Tibial nerve (tissue), 4 donors: Measurements from ENCODE around the gene MPP2. TPM values are rescaled to one million over a fixed set of nuclear protein-coding genes. Genes with fewer than 3 reads are reported as not detected.
"Not testable (repeated sequence)": the region's sequence is repeated elsewhere in the genome, so short reads cannot be mapped to it uniquely, and the experiment has no call there.

Experiments used
- DNase-seq, 2 donors: peaks; one replicate each; pipeline ENCODE4 v3.0.0-alpha.2; 2019; ENCODE audit warnings: low spot score in 2 of 2
- H3K27ac ChIP-seq, 4 donors: fragments of 200-600 bp; sonication (generic) in 3 of 4; one replicate each; pipeline ENCODE4 v1.5.1; 2017 to 2019; ENCODE audit warnings: mild to moderate bottlenecking in 1 of 4
- H3K27me3 ChIP-seq, 2 donors: fragments of 200-600 bp; sonication (generic) in 1 of 2; one replicate each; pipeline versions ENCODE4 v1.5.1 to v1.6.0; 2017 to 2019
- H3K36me3 ChIP-seq, 3 donors: fragments of 200-600 bp; sonication (generic); one replicate each; pipeline ENCODE4 v1.5.1; 2018 to 2019
- H3K4me1 ChIP-seq, 4 donors: fragments of 200-600 bp; sonication (generic) in 3 of 4; one replicate each; pipeline ENCODE4 v1.5.1; 2017 to 2019
- H3K4me3 ChIP-seq, 4 donors: fragments of 200-600 bp; sonication (generic) in 3 of 4; one replicate each; pipeline ENCODE4 v1.5.1; 2017 to 2019; ENCODE audit warnings: mild to moderate bottlenecking in 1 of 4, moderate library complexity in 1 of 4
- H3K9me3 ChIP-seq, 4 donors: fragments of 200-600 bp; sonication (generic) in 3 of 4; one replicate each; pipeline ENCODE4 v1.5.1; 2017 to 2019
- CTCF ChIP-seq, 5 experiments: fragments of 200-600 bp in 3 of 5; fragments of 450-650 bp in 2 of 5; sonication (generic) in 3 of 5; IDR thresholded peaks; one replicate each; pipeline ENCODE4 v1.5.1; 2016 to 2019; ENCODE audit warnings: antibody characterized with exemption in 5 of 5, mild to moderate bottlenecking in 3 of 5, moderate library complexity in 2 of 5
- EP300 ChIP-seq, 2 donors: sonication (generic); formaldehyde crosslinking; IDR thresholded peaks; one replicate each; pipeline ENCODE4 v1.6.1; 2017; ENCODE audit warnings: antibody characterized with exemption in 2 of 2, mild to moderate bottlenecking in 1 of 2
- POLR2A ChIP-seq, 2 donors: fragments of 450-650 bp; IDR thresholded peaks; one replicate each; pipeline ENCODE4 v1.6.1; 2017; ENCODE audit warnings: antibody characterized with exemption in 2 of 2, mild to moderate bottlenecking in 2 of 2, moderate library complexity in 2 of 2
- WGBS, 2 donors: methylation state at CpG; one replicate each; pipeline ENCODE4 v1.1.5; 2018; 5-methylcytosine and 5-hydroxymethylcytosine counted together
- total RNA-seq, 4 donors: library from RNA; depleted of rRNA; stranded (reverse); fragments of >200 nt; gene quantifications; one replicate each; pipeline ENCODE4 v1.1.0, GENCODE V29; 2016

MPP2 gene
- total RNA-seq, 4 donors from 2014 or later, result 4.2 to 22.9 (median 9.3) TPM

GRCh38 chr17:43842975-43843325, 64.4 kb downstream of the MPP2 start:
- Histone ChIP-seq H3K36me3 (no peaks in the 10 kb centered on the region), H3K4me1 (peaks cover 0 to 34% (median 0%) of the 10 kb centered on the region in 4 donors), H3K9me3 (no peaks in the 10 kb centered on the region), H3K27me3 (peaks cover 0 to 5% of the 10 kb centered on the region in 2 donors), H3K4me3 (no peak overlapping the region), H3K27ac (no peak overlapping the region)
- DNase-seq, result no peak
- TF ChIP-seq EP300 (IDR thresholded peaks at IDR 0.05), result no peak
- no peak for TF ChIP-seq POLR2A (IDR thresholded peaks at IDR 0.05)
- TF ChIP-seq CTCF (IDR thresholded peaks at IDR 0.05), result no peak
- WGBS, 2 donors, result 64 to 70% methylated on average over 7 of the region's 7 CpGs

DNA sequence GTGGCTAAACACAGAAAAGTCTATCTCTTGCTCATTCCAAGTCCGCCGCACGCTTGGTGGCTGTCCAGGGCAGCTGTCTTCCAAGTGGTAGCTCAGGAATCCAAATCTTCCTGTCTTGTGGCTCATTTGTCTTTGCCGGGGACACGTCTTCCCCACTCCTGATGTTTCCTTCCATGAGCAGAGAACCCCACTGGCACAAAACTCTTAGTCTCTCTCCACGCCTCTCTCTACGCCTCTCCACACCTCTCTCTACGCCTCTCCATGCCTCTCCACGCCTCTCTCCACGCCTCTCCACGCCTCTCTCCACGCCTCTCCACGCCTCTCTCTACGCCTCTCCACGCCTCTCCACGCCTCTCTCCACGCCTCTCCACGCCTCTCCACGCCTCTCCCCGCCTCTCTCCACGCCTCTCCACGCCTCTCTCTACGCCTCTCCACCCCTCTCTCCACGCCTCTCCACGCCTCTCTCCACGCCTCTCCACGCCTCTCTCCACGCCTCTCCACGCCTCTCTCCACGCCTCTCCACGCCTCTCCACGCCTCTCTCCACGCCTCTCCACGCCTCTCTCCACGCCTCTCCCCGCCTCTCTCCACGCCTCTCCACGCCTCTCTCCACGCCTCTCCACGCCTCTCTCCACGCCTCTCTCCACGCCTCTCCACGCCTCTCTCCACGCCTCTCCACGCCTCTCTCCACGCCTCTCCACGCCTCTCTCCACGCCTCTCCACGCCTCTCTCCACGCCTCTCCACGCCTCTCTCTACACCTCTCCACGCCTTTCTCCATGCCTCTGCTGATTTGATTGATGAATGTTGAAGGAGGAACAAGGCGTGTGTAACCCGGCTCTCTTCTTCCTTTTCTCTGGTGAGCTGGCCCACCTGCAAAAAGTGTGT, 65.0 kb downstream of the MPP2 start:
- H3K27me3 ChIP-seq, H3K27ac ChIP-seq, H3K9me3 ChIP-seq, H3K4me3 ChIP-seq, DNase-seq, H3K36me3 ChIP-seq: not testable (repeated sequence)
- 91 to 92% methylated on average over 53 to 54 of the region's 54 CpGs for WGBS, 2 donors
- H3K4me1 ChIP-seq, result peaks cover 0 to 34% (median 0%) of the 10 kb centered on the region in 4 donors

- peaks cover 0 to 25% (median 0%) of the 10 kb centered on the region in 4 donors for H3K4me1 ChIP-seq
- TF ChIP-seq CTCF (IDR thresholded peaks at IDR 0.05) (no peak), EP300 (IDR thresholded peaks at IDR 0.05) (no peak), POLR2A (IDR thresholded peaks at IDR 0.05) (no peak)
- no peak overlapping the region for H3K4me3 ChIP-seq
- no peaks in the 10 kb centered on the region for H3K36me3 ChIP-seq
- no peak overlapping the region for H3K27ac ChIP-seq
- no peaks in the 10 kb centered on the region for H3K27me3 ChIP-seq
- no peaks in the 10 kb centered on the region for H3K9me3 ChIP-seq
- 66 to 75% methylated on average over 4 of the region's 4 CpGs for WGBS, 2 donors
- DNase-seq, result no peak
Observed at GRCh38 chr17:43841282-43841681, 66.1 kb downstream of the MPP2 start.

DNA sequence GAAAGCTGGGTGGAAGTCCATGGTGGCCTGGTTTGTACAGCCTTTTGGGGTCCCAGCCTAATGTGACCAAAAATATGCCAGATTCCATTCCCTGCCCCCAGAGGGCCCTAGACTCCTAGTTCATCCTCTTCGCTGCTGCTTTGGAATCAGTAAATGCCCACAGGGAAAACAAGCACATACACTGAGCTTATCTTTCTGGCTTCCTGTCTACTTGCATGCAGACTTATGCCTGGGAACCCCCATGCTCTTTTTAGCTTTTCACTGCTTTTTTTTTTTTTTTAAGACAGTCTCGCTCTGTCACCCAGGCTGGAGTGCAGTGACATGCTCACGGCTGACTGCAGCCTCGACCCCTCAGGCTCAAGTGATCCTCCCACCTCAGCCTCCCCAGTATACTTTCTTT, 66.5 kb downstream of the MPP2 start:
- WGBS, 2 donors, result 52 to 56% methylated on average over 4 of the region's 4 CpGs
- Histone ChIP-seq H3K27ac (no peak overlapping the region), H3K4me1 (peaks cover 0 to 20% (median 0%) of the 10 kb centered on the region in 4 donors), H3K27me3 (no peaks in the 10 kb centered on the region), H3K36me3 (no peaks in the 10 kb centered on the region), H3K4me3 (no peak overlapping the region), H3K9me3 (no peaks in the 10 kb centered on the region)
- DNase-seq, result no peak
- TF ChIP-seq POLR2A (IDR thresholded peaks at IDR 0.05) (no peak), EP300 (IDR thresholded peaks at IDR 0.05) (no peak), CTCF (IDR thresholded peaks at IDR 0.05) (no peak)

DNA sequence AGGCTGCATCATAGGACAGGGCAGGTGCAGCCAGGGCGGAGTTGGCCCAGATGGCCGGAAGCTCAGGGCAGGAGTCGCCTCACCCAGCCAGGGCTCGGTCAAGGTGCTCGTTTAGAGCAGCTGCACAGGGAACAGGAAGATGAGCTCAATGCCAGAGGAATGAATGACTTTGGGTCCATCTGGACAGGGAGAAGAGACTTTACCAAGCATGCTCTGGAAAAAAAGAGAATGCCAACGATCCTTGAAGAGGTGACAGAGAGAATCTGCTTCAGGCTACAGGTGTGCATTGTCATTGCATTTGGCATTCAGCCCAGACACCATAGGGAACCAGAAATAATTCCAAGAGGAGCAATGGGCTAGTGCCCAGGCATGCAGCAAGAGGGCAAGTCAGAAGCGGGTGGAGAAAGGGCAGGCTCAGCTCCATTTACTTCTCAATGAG, 67.6 kb downstream of the MPP2 start:
- Histone ChIP-seq H3K4me3 (no peak overlapping the region), H3K27me3 (no peaks in the 10 kb centered on the region), H3K9me3 (no peaks in the 10 kb centered on the region), H3K27ac (no peak overlapping the region), H3K4me1 (peaks cover 0 to 19% (median 0%) of the 10 kb centered on the region in 4 donors), H3K36me3 (no peaks in the 10 kb centered on the region)
- TF ChIP-seq POLR2A (IDR thresholded peaks at IDR 0.05) (no peak), EP300 (IDR thresholded peaks at IDR 0.05) (no peak), CTCF (IDR thresholded peaks at IDR 0.05) (no peak)
- 48% methylated on average over 7 of the region's 7 CpGs for WGBS, 2 donors
- no peak for DNase-seq
